Right ventricle myocardium superior (tissue), 1 donor: Measurements from ENCODE around the gene FXR2. TPM values are rescaled to one million over a fixed set of nuclear protein-coding genes. Genes with fewer than 3 reads are reported as not detected.

Experiments used
- ATAC-seq: fragments of 200-7000 bp; cut with Tn5 transposase; one replicate; pipeline ENCODE4 v1.9.1; 2020; ENCODE audit warnings: mild to moderate bottlenecking; ENCODE audit not compliant: poor library complexity
- DNase-seq: peaks from one replicate; pipeline ENCODE4 v3.0.0-alpha.2; 2020
- intact Hi-C: fragments of 100-400 bp; cut with DNase I; formaldehyde crosslinking; loops from one replicate; pipeline ENCODE4 v1.11.2; 2022
- total RNA-seq: library from RNA; stranded (reverse); fragmentation: NEBNext Ultra II Directional; extraction: Animal tissue kit (Norgen Biotek cat#: 25700); gene quantifications from one replicate; pipeline ENCODE4 v1.2.1, GENCODE V29; 2021
- donor health status: DM: no; HTN: yes; CAD: no; lungs with severe emphysema.

FXR2 gene
- total RNA-seq, 1 donor from 2014 or later = 101 TPM

GRCh38 chr17:7559320-7560171, 55.2 kb downstream of the FXR2 start:
- intact Hi-C loops = loop anchor here (2.0 to 10.0 kb wide), 4 partner anchors 47 to 247 kb away; partner anchors contain the start of genes KCTD11 and TMEM95
- no peak for DNase-seq
- no peak for ATAC-seq

GRCh38 chr17:7558544-7559319, 56.0 kb downstream of the FXR2 start, which contains the start of gene TNFSF13:
TNFSF13 (plus strand) TSS chr17:7558750; CDS start chr17:7559040, 290 bp downstream.
- ATAC-seq = peak; percentile 16
- intact Hi-C loops = loop anchor here (5.0 kb wide), 2 partner anchors 46 to 246 kb away; no protein-coding TSS in a partner anchor
- DNase-seq = peak; percentile 79

GRCh38 chr17:7557775-7558543, 56.7 kb downstream of the FXR2 start:
- intact Hi-C loops = loop anchor here (5.0 kb wide), 2 partner anchors 46 to 246 kb away; no protein-coding TSS in a partner anchor
- DNase-seq (peak; percentile 93), ATAC-seq (peak; percentile 63)

- ATAC-seq (no peak), DNase-seq (no peak)
- intact Hi-C loops = loop anchor here (5.0 kb wide), 2 partner anchors 45 to 245 kb away; no protein-coding TSS in a partner anchor
Measured at GRCh38 chr17:7557147-7557764, 57.4 kb downstream of the FXR2 start.

- no peak for ATAC-seq
- no peak for DNase-seq
- intact Hi-C loops = loop anchor here (5.0 kb wide), 2 partner anchors 44 to 244 kb away; no protein-coding TSS in a partner anchor
Measured at GRCh38 chr17:7556627-7557026, 58.1 kb downstream of the FXR2 start.

GRCh38 chr17:7555320-7555948, 59.3 kb downstream of the FXR2 start:
- DNase-seq = no peak
- ATAC-seq = no peak
- intact Hi-C loops = loop anchor here (5.0 kb wide), 2 partner anchors 43 to 243 kb away; no protein-coding TSS in a partner anchor

GRCh38 chr17:7553356-7553755, 61.3 kb downstream of the FXR2 start:
- intact Hi-C loops = no loop called here
- ATAC-seq (no peak), DNase-seq (no peak)

- intact Hi-C loops = no loop called here
- no peak for DNase-seq
- ATAC-seq = no peak
Measured at GRCh38 chr17:7552621-7553051, 62.1 kb downstream of the FXR2 start.

- intact Hi-C loops = no loop called here
- ATAC-seq = no peak
- DNase-seq = no peak
Measured at GRCh38 chr17:7551396-7551795, 63.3 kb downstream of the FXR2 start.

GRCh38 chr17:7550344-7550743, 64.4 kb downstream of the FXR2 start:
- intact Hi-C loops = no loop called here
- no peak for ATAC-seq
- DNase-seq = no peak

GRCh38 chr17:7549401-7550055, 65.2 kb downstream of the FXR2 start:
- DNase-seq = no peak
- intact Hi-C loops = no loop called here
- ATAC-seq = peak; percentile 58

GRCh38 chr17:7548585-7549400, 65.9 kb downstream of the FXR2 start, which contains the start of gene TNFSF12:
TNFSF12 (plus strand) TSS chr17:7549058; CDS start chr17:7549154, 96 bp downstream.
- peak; percentile 90 for ATAC-seq
- intact Hi-C loops = no loop called here
- peak; percentile 85 for DNase-seq

GRCh38 chr17:7544911-7545310, 69.8 kb downstream of the FXR2 start:
- ATAC-seq (no peak), DNase-seq (no peak)
- intact Hi-C loops = no loop called here
